ENCODE results near the gene ZSWIM9.

DNA sequence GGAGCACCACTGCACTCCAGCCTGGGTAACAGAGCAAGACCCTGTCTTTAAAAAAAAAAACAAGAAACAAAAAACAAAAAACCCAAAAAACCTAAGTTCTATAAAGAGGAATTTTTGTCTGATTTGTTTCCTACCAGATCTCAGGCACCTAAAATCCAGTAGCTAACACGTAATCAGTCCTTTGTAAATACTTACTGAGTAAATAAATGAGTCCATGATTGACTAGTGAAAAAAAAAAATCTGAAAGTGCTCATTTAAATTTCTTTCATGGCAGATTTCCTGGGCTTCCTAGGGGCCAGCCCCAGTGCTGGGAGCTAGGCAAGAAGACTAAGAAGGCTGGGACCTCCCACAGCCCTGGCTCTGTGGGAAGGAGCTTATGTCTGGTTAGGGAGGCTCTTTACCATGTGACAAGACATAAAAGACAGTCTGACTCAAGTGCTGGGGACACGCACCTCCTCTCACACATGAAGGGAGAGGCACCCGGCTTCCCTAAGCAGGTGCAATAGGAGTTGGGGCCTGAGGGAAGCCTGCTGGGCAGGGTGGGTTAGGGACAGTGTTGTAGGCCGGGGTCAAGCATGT, 22.8 kb upstream of the ZSWIM9 start:
- TF ChIP-seq POLR2A (IDR thresholded peaks at IDR 0.05; ENCODE audit: low read depth, low read length) (no peak), POLR2AphosphoS5 (IDR thresholded peaks at IDR 0.05; ENCODE audit: low read depth, low read length) (no peak), TAF1 (IDR thresholded peaks at IDR 0.05; ENCODE audit: borderline replicate concordance, low read depth, low read length) (no peak)
